ENCODE measurements around the gene TAS1R2.

Gene TAS1R2

DNA sequence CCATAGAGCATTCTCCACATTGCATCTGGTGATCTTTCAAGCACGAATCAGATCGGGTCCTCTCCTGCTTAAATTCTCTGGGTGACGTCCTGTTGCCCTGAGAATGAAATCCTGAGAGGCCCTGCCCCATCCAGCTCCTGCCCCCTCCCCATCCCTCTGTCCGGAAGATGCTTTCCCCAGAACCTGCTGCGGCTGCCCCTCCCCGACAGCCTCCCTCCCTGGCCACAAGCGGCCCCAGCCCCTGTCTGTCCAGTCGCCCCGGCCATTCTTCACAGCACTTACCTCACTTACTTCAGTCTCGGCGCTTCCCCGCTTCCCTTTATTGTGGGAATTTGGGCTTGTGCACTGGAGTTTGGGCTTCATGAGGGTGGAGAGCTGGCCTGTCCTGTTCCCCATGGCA is 40.3 kb downstream of the TAS1R2 start:
- TF ChIP-seq, protein P1, sequence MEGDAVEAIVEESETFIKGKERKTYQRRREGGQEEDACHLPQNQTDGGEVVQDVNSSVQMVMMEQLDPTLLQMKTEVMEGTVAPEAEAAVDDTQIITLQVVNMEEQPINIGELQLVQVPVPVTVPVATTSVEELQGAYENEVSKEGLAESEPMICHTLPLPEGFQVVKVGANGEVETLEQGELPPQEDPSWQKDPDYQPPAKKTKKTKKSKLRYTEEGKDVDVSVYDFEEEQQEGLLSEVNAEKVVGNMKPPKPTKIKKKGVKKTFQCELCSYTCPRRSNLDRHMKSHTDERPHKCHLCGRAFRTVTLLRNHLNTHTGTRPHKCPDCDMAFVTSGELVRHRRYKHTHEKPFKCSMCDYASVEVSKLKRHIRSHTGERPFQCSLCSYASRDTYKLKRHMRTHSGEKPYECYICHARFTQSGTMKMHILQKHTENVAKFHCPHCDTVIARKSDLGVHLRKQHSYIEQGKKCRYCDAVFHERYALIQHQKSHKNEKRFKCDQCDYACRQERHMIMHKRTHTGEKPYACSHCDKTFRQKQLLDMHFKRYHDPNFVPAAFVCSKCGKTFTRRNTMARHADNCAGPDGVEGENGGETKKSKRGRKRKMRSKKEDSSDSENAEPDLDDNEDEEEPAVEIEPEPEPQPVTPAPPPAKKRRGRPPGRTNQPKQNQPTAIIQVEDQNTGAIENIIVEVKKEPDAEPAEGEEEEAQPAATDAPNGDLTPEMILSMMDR (IDR thresholded peaks at IDR 0.05; ENCODE audit: control insufficient read depth, insufficient read depth, low read depth, low read length, missing control alignments), result no peak
- no peak for DNase-seq (ENCODE audit: low read depth)
- no peak overlapping the region for H3K4me3 ChIP-seq (ENCODE audit: control insufficient read depth, low read depth, low read length)

DNA sequence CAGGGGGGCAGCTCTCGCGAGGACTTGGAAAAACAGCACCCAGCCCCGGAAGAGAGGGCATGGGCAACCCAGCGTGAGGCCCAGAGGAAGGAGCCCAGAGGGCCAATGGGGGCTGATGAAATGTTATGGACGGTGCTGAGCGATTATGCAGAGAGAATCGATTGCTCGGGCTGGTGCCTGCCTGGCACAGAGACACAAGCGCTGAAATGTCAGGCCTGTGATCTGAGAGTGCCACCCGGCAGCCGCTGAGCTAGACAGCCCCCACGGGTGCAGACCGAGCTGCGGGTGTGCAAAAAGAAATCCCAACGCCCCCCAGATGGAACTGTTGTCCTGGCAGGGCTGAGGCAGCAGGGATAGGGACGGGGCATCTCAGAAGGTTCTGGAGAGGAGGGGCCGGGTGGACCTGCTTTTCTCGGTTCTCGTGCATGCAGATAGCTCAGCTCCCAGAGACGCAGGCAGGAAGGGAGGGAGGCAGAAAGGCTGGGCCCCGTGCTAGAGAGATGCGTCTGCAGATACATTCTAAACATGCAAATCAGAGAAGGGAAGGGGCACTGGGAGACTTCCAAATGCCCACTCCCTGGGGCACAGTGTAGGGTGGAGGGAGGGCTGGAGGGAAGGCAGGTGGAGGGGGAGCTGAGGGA is 41.5 kb downstream of the TAS1R2 start:
- no peak for DNase-seq (ENCODE audit: low read depth)
- TF ChIP-seq, protein P1 (IDR thresholded peaks at IDR 0.05; ENCODE audit: control insufficient read depth, insufficient read depth, low read depth, low read length, missing control alignments), result no peak
- no peak overlapping the region for H3K4me3 ChIP-seq (ENCODE audit: control insufficient read depth, low read depth, low read length)

DNA sequence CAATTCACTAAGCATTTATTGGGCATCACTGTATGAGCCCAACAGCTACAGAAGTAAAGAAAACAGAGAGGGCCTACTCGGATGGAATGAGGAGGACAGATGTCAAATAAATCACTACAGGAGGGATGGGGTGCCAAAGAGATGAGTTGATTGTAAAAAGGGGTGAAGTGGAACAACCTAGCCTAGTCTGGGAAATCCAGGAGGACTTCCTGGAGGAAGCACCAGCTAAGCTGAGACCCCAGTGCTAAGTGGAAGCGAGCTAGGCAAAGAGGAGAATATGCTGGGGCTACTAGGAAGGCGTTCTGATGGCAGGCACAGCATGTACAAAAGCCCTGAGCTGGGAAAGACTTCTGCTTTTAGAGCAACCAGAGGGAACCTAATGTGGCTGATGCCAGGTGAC is 42.1 kb downstream of the TAS1R2 start:
- no peak overlapping the region for H3K4me3 ChIP-seq (ENCODE audit: control insufficient read depth, low read depth, low read length)
- TF ChIP-seq, protein P1 (IDR thresholded peaks at IDR 0.05; ENCODE audit: control insufficient read depth, insufficient read depth, low read depth, low read length, missing control alignments), result no peak
- DNase-seq (ENCODE audit: low read depth), result no peak

DNA sequence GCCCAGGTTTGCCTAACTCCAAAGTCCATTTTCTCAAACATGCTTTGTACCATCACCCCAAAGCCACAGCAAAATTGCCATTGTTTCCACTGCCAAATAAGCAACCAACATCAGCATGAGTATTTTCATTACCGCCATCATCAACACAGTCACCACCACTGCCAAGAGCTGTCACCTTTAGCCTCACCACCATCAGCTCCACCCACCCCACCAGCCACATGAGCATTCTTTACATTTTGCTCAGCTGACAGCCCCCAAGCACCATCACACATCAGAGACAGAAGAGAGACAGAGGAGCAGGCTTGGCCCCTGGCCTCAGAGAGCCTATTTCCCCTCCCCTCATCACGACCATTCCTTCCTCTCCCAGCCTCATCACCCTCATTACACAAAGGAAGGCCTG is 42.7 kb downstream of the TAS1R2 start:
- no peak for DNase-seq (ENCODE audit: low read depth)
- no peak overlapping the region for H3K4me3 ChIP-seq (ENCODE audit: control insufficient read depth, low read depth, low read length)
- TF ChIP-seq, protein P1 (IDR thresholded peaks at IDR 0.05; ENCODE audit: control insufficient read depth, insufficient read depth, low read depth, low read length, missing control alignments), result no peak

DNA sequence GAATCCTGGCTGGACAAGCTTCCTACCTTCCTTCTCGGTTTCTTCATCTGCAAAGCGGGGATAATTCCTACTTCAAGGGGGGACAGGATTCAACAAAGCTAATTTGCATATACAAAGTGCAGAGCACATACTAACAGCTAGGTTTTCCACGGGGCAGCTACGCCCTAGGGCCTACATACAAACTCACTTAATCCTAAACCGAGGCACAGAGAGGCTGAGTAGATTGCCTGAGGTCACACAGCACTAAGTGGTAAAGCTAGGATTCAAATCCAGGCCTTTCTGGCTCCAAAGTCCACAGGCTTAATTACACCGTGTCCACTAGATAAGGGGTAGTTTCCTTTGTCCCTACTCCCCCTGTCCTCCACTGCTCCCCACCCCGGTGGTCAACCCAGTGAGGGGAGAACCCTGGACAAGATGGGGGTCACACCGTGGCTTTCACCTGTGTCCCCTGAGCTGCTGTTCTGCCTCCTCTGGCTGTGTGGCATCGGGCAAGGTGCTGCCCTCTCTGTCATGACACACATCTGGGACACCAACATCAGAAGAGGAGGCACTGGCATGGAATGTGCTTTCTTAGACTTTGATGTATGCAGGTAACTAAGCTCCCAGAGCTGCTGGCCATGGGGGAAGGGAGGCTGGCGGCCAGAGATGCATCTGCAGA is 44.5 kb downstream of the TAS1R2 start:
- no peak for DNase-seq (ENCODE audit: low read depth)
- no peak overlapping the region for H3K4me3 ChIP-seq (ENCODE audit: control insufficient read depth, low read depth, low read length)
- TF ChIP-seq, protein P1 (IDR thresholded peaks at IDR 0.05; ENCODE audit: control insufficient read depth, insufficient read depth, low read depth, low read length, missing control alignments), result no peak

DNA sequence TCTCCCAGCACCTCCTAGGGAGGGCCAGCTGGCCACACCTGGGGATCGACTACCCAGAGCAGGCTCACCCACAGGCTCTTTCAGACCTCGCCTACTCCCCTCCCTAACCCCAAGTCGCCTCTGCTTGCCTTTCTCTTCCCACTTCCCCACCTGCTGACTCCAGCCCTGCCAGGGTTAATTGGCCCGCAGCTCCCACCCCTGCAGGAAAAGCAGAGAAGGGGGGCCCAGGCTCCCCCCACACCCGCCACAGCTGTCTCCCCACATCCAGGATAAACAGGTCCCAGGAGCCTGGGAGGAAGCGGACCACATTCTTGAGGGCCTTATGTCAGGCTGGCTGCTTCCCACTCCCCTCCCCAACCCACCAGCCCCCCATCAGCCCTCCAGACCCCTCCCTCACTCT is 45.0 kb downstream of the TAS1R2 start:
- H3K4me3 ChIP-seq (ENCODE audit: control insufficient read depth, low read depth, low read length), result no peak overlapping the region
- TF ChIP-seq, protein P1 (IDR thresholded peaks at IDR 0.05; ENCODE audit: control insufficient read depth, insufficient read depth, low read depth, low read length, missing control alignments), result no peak
- no peak for DNase-seq (ENCODE audit: low read depth)

Data from AG09309 (cell line).